GM10266 (cell line): Measurements from ENCODE around the gene MACO1.

Experiments
- DNase-seq: peaks from one replicate; pipeline ENCODE4 v3.0.0; 2012; ENCODE audit errors: extremely low spot score
- CTCF ChIP-seq: IDR thresholded peaks from 2 replicates; pipeline ENCODE4 v1.5.1; 2012; ENCODE audit warnings: mild to moderate bottlenecking, low read depth; ENCODE audit not compliant: control insufficient read depth, insufficient read depth; ENCODE audit errors: missing control alignments

MACO1 gene

GRCh38 chr1:25531082-25531461 is 100.4 kb downstream of the MACO1 start:
- TF ChIP-seq CTCF: no peak
- no peak for DNase-seq

GRCh38 chr1:25532970-25533369 is 102.3 kb downstream of the MACO1 start:
- no peak for DNase-seq
- TF ChIP-seq CTCF: no peak

- no peak for TF ChIP-seq CTCF
- DNase-seq: no peak
Measured at GRCh38 chr1:25533775-25534409, 103.2 kb downstream of the MACO1 start.

GRCh38 chr1:25534410-25534788 is 103.7 kb downstream of the MACO1 start:
- TF ChIP-seq CTCF: no peak
- no peak for DNase-seq

- TF ChIP-seq CTCF: no peak
- DNase-seq: no peak
Measured at GRCh38 chr1:25536124-25536523, 105.4 kb downstream of the MACO1 start.

- no peak for DNase-seq
- no peak for TF ChIP-seq CTCF
Measured at GRCh38 chr1:25537153-25537831, 106.6 kb downstream of the MACO1 start.

- no peak for TF ChIP-seq CTCF
- DNase-seq: no peak
Measured at GRCh38 chr1:25538191-25538767, 107.6 kb downstream of the MACO1 start.
